Hepatocyte (in vitro differentiated cells): ENCODE data around the gene USP10. TPM values are rescaled to one million over a fixed set of nuclear protein-coding genes. Genes with fewer than 3 reads are reported as not detected.
A peak's percentile ranks its signal among the peaks of the same experiment; 100 is the strongest.

ENCODE experiments used
- DNase-seq: peaks from one replicate; pipeline ENCODE4 v3.0.0-alpha.2; 2016; ENCODE audit warnings: low spot score
- H2AFZ ChIP-seq: fragments of 200-600 bp; sonication (generic); 2 replicates; pipeline ENCODE4 v1.6.0; 2016; ENCODE audit warnings: antibody characterized with exemption, mild to moderate bottlenecking
- H3K27ac ChIP-seq: fragments of 200-600 bp; sonication (generic); 2 replicates; pipeline ENCODE4 v1.5.1; 2016; ENCODE audit warnings: mild to moderate bottlenecking
- H3K27me3 ChIP-seq: fragments of 200-600 bp; sonication (generic); 2 replicates; pipeline ENCODE4 v1.6.1; 2016
- H3K36me3 ChIP-seq: fragments of 200-600 bp; sonication (generic); replicated peaks from 2 replicates; pipeline ENCODE4 v1.5.1; 2016; ENCODE audit warnings: low read depth; ENCODE audit not compliant: insufficient read depth
- H3K4me1 ChIP-seq: fragments of 200-600 bp; sonication (generic); 2 replicates; pipeline ENCODE4 v1.5.1; 2016; ENCODE audit warnings: mild to moderate bottlenecking, moderate library complexity; ENCODE audit not compliant: insufficient read depth
- H3K4me2 ChIP-seq: fragments of 200-600 bp; sonication (generic); 2 replicates; pipeline ENCODE4 v1.6.0; 2016
- H3K4me3 ChIP-seq: fragments of 200-600 bp; sonication (generic); 2 replicates; pipeline ENCODE4 v1.5.1; 2016; ENCODE audit warnings: mild to moderate bottlenecking
- H3K79me2 ChIP-seq: fragments of 200-600 bp; sonication (generic); 2 replicates; pipeline ENCODE4 v1.6.0; 2017; ENCODE audit warnings: mild to moderate bottlenecking
- H3K9me2 ChIP-seq: fragments of 200-600 bp; sonication (generic); replicated peaks from 2 replicates; pipeline ENCODE4 v1.6.0; 2017; ENCODE audit warnings: mild to moderate bottlenecking; ENCODE audit not compliant: insufficient read depth
- H3K9me3 ChIP-seq: fragments of 200-600 bp; sonication (generic); 2 replicates; pipeline ENCODE4 v1.5.1; 2016; ENCODE audit warnings: low read depth, mild to moderate bottlenecking
- H4K20me1 ChIP-seq: fragments of 200-600 bp; sonication (generic); 2 replicates; pipeline ENCODE4 v1.6.0; 2016; ENCODE audit warnings: mild to moderate bottlenecking; ENCODE audit not compliant: insufficient read depth, poor library complexity, severe bottlenecking
- EZH2 ChIP-seq: fragments of 200-600 bp; sonication (generic); IDR thresholded peaks from 2 replicates; pipeline ENCODE4 v1.6.1; 2016; ENCODE audit warnings: antibody characterized with exemption, mild to moderate bottlenecking, borderline replicate concordance
- EZH2phosphoT487 ChIP-seq: fragments of 200-600 bp; sonication (generic); IDR thresholded peaks from one replicate; pipeline ENCODE4 v1.6.1; 2018; ENCODE audit warnings: antibody characterized with exemption, mild to moderate bottlenecking, low read depth, moderate library complexity; ENCODE audit not compliant: unreplicated experiment, severe bottlenecking
- WGBS: methylation state at CpG from one replicate; pipeline ENCODE4 v1.1.6; 2016; ENCODE audit warnings: low lambda C conversion rate; ENCODE audit errors: missing lambda C conversion rate; 5-methylcytosine and 5-hydroxymethylcytosine counted together
- polyA plus RNA-seq: library from polyadenylated mRNA; unstranded; fragments of >200 nt; fragmentation: Nextera tagmentation; extraction: Ambion mirVana; gene quantifications from 2 replicates; pipeline ENCODE4 v1.2.1, GENCODE V29; 2016
- total RNA-seq: library from RNA; depleted of rRNA; stranded (reverse); fragments of >200 nt; gene quantifications from 2 replicates; pipeline ENCODE4 v1.2.3, GENCODE V29; 2014
- TF ChIP-seq, protein P1 (sequence below): fragments of 200-600 bp; sonication (generic); IDR thresholded peaks from 2 replicates; pipeline ENCODE4 v1.5.1; 2016; ENCODE audit warnings: antibody characterized with exemption, mild to moderate bottlenecking; ENCODE audit not compliant: poor library complexity

The USP10 gene
- total and polyA plus RNA-seq, 2 experiments from 2014 or later: 53.1 to 62.4 TPM

GRCh38 chr16:84825896-84826557 lies 126.2 kb downstream of the USP10 start:
- Histone ChIP-seq H3K4me1 (peaks cover 45% of the 10 kb centered on the region), H3K27me3 (no peaks in the 10 kb centered on the region), H2AFZ (no peak overlapping the region), H3K9me2 (no peaks in the 10 kb centered on the region), H3K4me3 (no peak overlapping the region), H3K27ac (peak overlapping the region; percentile 96), H3K36me3 (no peaks in the 10 kb centered on the region), H3K4me2 (peak overlapping the region; percentile 59), H3K9me3 (no peaks in the 10 kb centered on the region), H3K79me2 (peaks cover 77% of the 10 kb centered on the region), H4K20me1 (peaks cover 6% of the 10 kb centered on the region)
- TF ChIP-seq, protein P1, sequence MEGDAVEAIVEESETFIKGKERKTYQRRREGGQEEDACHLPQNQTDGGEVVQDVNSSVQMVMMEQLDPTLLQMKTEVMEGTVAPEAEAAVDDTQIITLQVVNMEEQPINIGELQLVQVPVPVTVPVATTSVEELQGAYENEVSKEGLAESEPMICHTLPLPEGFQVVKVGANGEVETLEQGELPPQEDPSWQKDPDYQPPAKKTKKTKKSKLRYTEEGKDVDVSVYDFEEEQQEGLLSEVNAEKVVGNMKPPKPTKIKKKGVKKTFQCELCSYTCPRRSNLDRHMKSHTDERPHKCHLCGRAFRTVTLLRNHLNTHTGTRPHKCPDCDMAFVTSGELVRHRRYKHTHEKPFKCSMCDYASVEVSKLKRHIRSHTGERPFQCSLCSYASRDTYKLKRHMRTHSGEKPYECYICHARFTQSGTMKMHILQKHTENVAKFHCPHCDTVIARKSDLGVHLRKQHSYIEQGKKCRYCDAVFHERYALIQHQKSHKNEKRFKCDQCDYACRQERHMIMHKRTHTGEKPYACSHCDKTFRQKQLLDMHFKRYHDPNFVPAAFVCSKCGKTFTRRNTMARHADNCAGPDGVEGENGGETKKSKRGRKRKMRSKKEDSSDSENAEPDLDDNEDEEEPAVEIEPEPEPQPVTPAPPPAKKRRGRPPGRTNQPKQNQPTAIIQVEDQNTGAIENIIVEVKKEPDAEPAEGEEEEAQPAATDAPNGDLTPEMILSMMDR: no peak
- TF ChIP-seq EZH2phosphoT487 (no peak), EZH2 (no peak)
- WGBS: 81% methylated on average over 8 of the region's 8 CpGs
- DNase-seq: no peak

DNA sequence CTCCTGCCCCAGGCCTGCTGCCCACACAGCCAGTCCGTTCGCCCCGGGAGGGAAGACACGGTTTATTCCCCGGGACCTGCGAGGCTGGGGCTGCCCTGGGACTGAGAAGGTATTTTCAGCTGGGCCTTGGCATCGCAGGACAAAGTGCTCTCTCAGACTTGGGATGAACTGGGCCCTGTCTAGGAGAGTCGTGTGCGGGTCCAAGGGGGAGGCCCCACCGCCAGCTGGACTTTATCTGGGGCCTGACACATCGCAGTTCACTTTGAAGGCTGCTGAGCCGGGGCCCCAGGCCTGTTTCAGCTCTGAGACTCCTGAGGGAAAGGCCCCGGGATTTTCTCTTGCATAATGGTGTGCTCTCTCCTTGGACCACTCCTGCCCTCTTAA lies 126.8 kb downstream of the USP10 start:
- H3K27ac ChIP-seq: peak overlapping the region; percentile 96
- no peaks in the 10 kb centered on the region for H3K27me3 ChIP-seq
- no peak overlapping the region for H2AFZ ChIP-seq
- H3K9me3 ChIP-seq: no peaks in the 10 kb centered on the region
- DNase-seq: peak; percentile 80
- no peak overlapping the region for H3K4me3 ChIP-seq
- H3K79me2 ChIP-seq: peaks cover 74% of the 10 kb centered on the region
- H3K36me3 ChIP-seq: no peaks in the 10 kb centered on the region
- TF ChIP-seq EZH2: no peak
- TF ChIP-seq EZH2phosphoT487: no peak
- TF ChIP-seq, protein P1: no peak
- H3K9me2 ChIP-seq: no peaks in the 10 kb centered on the region
- peaks cover 3% of the 10 kb centered on the region for H4K20me1 ChIP-seq
- H3K4me1 ChIP-seq: peaks cover 45% of the 10 kb centered on the region
- H3K4me2 ChIP-seq: peak overlapping the region; percentile 59
- 40% methylated on average over 13 of the region's 13 CpGs for WGBS

- WGBS: 45% methylated on average over 16 of the region's 16 CpGs
- Histone ChIP-seq H3K27ac (peak overlapping the region; percentile 96), H3K4me2 (peak overlapping the region; percentile 59), H3K27me3 (no peaks in the 10 kb centered on the region), H3K9me3 (no peaks in the 10 kb centered on the region), H3K79me2 (peaks cover 68% of the 10 kb centered on the region), H3K9me2 (no peaks in the 10 kb centered on the region), H3K36me3 (no peaks in the 10 kb centered on the region), H4K20me1 (peaks cover 3% of the 10 kb centered on the region), H3K4me3 (no peak overlapping the region), H3K4me1 (peaks cover 47% of the 10 kb centered on the region), H2AFZ (no peak overlapping the region)
- DNase-seq: peak; percentile 62
- no peak for TF ChIP-seq EZH2
- no peak for TF ChIP-seq EZH2phosphoT487
- TF ChIP-seq, protein P1: no peak
Observed at GRCh38 chr16:84827131-84827574, 127.4 kb downstream of the USP10 start.
